HG02885 (cell line): ENCODE results near the gene FAM174C.

Source experiments
- ATAC-seq: cut with Tn5 transposase; IDR thresholded peaks from one replicate; pipeline ENCODE4 v1.9.1; 2021; ENCODE audit warnings: mild to moderate bottlenecking; ENCODE audit not compliant: unreplicated experiment, poor library complexity

The FAM174C gene

DNA sequence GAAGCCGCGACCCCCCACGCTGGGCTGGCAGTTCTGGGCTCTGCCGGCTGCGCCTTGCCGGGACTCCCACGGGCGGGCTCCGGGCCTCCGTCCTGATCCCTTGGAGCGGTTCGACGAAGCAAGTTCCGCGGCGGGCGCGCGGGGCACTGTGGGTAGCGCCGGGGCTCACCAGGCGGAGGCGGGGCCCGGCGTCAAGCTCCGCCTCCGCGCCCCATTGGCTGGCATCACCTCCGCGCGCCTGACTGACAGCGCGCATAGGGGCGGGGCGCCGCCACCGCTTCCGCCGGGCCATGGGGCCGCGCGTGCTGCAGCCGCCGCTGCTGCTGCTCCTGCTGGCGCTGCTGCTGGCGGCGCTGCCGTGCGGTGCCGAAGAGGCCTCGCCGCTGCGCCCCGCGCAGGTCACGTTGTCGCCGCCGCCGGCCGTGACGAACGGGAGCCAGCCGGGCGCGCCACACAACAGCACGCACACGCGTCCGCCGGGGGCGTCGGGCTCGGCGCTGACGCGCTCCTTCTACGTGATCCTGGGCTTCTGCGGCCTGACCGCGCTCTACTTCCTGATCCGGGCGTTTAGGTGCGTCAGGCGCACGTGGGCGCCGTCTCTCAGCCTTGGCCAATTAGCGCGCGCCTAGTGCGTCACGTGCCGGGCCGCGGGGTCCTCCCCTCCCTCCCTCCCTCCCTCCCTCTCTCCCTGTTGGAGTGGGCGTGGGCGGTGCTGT lies at the start of gene FAM174C:
Gene FAM174C, plus strand, starts transcription at position 271 of the 716 bp plus-strand sequence. Its CDS starts 20 bp downstream, at position 291.
- peak; percentile 80 for ATAC-seq

DNA sequence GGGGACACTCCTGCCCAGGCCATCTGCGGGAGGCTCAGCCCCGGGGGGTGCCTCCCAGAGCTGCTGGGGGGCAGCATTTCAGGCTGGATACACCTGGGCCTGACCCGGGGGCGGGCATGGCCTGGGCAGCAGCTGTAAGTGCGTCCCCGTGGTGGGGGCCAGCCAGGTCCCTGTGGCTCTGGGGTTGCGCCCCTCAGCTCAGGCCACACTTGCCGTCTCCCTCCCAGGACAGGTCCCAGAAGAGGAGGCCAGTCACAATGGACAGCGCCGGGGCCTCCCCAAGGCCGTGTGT lies 49.2 kb upstream of the FAM174C start:
- ATAC-seq = no peak

- ATAC-seq = no peak
Measured at GRCh38 chr19:1226522-1227303, 48.6 kb upstream of the FAM174C start.

DNA sequence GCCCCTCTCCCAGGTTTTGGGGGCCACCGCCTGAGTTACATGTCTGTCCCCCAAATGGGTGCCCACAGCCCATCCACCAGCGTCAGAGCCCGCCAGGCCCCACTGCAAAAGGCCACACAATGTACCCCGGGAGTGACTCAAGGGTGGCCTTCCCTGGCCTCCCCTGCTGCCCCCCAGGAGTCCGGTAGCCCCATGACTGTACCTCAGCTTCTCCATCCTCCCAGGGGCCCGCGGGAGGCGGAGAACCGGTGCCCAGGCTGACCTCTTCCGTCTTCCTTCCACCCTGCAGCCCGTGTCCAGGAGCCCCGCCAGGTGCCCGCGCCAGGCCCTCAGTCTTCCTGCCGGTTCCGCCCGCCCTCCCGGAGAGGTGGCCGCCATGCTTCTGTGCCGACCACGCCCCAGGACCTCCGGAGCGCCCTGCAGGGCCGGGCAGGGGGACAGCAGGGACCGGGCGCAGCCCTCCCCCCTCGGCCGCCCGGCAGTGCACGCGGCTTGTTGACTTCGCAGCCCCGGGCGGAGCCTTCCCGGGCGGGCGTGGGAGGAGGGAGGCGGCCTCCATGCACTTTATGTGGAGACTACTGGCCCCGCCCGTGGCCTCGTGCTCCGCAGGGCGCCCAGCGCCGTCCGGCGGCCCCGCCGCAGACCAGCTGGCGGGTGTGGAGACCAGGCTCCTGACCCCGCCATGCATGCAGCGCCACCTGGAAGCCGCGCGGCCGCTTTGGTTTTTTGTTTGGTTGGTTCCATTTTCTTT lies 47.9 kb upstream of the FAM174C start:
- no peak for ATAC-seq

DNA sequence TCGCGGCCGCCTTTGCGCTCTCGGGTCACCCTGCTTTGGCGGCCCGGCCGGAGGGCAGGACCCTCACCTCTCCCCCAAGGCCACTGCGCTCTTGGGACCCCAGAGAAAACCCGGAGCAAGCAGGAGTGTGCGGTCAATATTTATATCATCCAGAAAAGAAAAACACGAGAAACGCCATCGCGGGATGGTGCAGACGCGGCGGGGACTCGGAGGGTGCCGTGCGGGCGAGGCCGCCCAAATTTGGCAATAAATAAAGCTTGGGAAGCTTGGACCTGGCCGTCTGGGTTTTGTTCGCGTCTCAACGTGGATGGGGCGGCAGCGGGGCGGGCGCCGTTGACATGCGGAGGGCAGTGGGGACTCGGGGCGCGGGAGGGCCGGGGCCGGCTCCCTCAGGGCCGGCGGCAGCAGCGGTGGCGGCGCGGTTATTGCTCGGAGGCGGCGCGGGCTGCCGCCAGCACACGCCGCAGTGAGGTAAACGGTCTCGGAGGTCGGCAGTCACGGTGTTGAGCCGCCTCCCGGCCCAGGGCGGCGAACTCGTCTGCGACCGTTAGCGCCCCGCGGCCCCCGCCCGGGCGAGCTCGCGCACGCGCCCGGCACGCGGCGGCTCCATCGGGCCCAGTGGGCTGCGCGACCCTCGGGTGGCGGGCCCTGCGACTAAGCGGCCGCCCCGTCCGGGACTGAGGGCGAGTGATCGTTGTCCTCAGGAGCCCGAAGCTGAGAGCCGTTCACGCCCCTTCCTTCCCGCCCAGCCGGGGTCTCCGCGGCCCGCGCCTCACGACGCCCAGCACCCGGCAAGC lies 47.0 kb upstream of the FAM174C start:
- ATAC-seq = no peak

- no peak for ATAC-seq
Measured at GRCh38 chr19:1229056-1229923, 46.0 kb upstream of the FAM174C start.

- ATAC-seq = no peak
Measured at GRCh38 chr19:1229924-1230782, 45.2 kb upstream of the FAM174C start.

DNA sequence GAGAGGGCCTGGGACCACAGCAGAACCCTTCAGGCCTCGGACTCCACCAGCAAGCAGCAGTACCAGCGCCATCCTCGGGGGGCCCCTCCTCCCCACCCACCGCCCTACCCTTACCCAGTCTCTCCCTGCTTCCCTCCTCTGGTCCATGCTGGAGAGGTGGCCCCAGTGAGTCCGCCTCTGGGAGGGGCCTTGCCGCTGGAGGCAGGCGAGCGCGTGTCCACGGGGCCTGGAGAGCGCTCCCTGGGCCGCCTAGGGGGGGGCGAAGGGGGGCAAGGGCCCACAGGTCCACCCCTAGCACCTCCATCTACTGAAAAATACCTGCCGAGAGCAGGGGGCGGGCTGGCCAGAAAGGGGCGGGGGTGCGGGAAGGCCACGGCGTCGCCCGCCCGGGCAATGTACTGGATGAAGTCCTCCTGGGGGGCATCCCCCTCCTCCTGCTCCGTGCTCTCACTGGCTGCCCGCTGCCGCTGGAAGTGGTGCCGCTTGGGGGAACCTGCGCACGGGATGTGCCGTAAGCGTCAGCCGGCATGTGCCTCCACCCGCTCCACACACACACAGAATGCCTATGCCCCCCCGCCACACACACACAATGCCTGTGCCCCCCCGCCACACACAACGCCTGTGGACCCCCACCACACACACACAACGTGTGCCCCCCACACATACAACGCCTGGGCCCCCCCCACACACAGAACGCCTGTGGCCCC lies 44.4 kb upstream of the FAM174C start:
- no peak for ATAC-seq

DNA sequence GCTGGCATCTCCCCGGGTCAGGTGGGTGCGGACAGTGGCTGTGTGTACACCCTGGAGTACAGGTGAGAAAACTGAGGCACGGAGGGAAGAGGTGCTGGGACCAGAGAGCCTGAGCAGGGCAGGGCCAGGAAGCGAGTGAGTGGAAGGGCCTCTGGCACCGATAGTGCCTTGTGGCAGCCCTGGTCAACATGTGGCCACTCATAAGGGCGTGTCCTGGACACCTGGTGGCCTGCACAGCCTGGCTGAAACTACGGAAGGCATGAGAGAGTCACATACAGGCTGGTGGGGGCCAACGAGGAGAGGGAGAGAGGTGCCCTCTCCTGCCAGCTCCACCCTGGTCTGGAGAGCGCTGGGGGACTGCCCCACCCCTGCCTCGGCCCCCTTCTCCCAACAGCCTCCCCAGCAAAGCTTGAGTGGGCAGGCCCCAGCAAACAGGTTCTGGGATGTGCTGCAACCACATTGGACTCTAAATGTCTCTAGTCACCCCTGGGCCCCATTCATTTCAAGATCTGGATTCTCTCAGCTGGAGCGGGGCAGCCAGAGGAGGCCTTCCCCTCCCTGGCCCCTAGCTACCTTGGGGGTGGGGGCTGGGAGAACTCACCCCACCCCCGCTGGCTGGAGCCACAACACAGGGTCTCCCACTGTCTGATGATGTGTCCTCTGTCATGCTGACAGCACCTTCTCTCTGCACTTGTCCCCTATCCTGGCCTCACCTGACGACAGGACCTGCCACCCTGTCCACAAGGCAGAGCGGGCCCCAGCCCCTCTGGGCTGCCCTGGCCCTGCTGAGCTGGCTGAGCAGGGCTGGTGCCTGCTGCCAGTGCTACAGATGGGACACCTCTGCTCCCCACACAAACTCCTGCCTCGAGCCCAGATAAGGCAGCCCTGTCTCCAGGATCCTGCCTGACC lies 43.3 kb upstream of the FAM174C start:
- ATAC-seq = no peak

DNA sequence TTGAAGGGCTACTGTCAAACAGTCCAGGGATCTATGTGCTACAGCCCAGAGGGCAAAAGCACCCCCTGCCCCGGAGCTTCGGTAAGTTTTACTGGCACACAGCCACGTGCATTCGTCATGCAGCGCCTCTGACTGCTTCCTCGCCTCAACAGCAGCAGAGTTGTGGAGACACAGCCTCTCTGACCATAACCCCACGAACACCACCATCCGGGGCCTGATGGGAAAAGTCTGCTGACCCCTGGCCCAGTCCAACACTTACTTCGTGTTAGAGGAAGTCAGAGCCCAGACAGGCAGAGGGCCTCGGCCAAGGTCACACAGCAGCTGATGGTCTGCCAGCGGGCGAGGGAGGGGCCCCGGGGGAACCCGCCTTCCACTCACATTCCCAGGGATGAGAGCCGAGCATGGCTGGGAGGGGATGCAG lies 42.7 kb upstream of the FAM174C start:
- ATAC-seq = no peak

DNA sequence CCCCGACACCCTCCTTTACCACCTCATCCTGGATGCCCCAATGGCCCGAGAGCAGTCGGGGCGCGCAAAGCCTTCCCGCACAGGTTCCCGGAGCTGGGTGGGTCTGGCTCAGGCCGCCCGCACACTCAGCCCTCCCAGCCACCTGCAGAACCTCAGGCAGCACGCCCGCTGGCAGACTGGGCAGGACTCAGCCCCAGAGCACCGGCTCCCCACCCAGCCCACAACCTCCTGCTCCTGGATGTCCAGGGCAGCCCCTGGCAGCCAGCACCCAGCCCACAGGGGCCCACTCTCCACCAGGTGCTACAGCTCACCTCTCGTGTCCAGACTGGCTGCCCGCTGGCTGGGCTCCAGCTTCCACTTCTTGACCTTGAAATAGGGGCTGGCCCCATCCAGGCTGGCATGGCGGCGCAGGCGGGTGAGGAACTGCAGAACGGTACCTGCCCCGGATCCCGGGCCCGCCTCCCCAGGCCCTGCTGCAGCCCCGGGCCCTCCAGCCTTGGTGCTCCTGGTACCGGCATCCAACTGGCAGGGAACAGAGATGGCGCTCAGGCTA lies 42.1 kb upstream of the FAM174C start:
- no peak for ATAC-seq

DNA sequence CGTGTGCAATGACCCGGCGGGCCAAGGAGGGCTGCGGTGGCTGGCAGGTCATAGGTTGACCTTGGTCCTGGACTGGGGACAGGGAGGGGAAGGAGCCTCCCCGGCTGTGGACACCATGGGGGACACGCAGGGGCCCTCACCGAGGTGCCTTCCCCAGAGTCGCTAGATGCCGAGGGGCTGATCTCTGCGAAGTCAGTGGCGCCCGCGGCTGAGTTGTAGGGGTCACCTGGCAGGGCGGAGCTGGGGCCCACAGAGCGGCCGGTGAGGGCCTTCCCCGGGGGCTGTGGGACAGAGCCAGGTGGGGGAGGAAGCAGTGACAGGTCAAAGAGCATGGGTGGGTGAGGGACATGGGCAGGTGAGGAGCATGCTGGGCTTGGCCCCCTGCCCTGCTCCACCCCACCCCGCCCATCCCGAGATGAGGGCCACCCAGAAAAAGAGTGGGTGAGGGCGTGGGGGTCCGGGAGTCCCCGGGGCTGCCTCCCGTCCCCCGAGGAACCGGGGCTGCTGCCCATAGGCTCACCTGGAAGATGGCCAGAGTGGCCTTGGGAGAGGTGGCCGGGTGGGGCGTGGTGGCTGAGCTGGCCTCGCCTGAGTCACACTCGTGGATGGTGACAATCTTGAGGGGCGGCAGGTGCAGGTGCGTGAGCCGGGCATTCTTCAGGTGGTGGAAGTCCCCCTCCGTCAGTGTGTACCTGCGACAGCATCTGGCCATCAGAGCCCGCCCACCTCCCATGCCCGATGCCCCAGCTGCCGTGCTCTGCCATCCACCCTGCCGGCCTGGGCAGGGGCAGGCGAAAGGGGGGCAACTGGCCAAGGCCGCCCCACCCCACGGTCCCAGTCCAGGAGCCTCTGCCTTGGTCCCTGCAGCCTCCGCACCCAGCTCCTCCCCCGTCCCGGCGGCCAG lies 41.0 kb upstream of the FAM174C start:
- no peak for ATAC-seq

DNA sequence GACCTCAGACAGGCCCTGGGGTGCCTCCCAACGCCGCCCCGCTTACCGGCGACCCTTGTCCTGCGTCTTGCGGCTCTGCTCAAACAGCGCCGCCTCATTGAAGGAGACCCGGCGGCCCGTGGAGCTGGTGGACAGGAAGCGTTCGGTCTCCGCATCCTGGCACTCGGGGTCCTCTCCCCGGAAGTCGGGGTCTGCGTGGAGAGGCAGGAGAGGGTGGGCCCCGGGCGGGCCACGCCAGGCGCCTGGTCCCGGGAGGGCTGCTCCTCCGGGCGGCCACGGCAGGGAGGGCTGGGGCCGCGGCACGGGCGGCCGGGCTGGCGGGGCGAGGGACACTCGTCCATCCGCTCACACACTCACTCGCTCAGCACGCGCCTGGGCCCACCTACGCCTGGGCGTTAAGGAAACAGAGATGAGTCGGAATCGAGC lies 40.4 kb upstream of the FAM174C start:
- no peak for ATAC-seq

DNA sequence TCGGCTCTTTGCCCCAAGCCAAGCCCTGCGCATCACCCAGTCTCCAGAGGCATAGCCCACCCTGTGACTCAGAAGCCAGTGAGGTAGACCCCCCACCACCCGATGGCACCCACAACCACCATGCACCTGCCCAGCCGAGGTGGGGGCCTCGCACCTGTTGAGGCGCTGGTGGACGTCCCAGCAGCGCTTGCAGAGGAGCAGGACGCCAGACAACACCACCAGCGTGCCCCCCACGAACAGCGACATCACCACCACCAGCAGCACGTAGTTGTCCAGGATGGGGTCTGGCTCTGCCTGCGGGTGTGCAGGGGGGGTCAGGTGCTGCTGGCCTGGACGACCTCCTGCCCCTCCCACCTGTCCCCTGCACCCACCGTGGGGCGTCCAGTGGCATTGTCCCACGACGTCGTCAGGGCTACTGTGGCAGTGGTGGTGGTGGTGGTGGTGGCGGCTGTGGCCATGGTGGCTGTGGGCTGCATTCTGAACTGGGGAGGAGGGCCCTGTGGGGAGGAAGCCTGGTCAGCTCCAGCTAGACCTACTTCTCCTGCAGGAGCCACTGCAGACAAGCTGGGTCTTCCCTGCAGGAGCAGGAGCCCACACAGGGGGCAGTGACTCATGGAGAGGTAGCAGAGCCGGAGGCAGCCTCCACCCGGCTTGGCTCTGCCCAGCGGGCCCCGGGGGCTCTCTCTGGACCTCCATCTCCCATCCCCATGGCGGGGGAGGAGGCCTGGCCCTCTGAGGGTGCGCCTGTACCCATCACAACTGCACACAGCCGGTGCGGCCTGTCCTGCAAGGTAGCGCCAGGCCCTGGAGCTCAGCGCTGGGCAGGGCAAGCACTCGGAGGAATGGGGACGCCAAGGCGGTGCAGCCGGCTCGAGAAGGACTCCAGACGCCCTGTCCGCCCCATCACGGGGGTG lies 39.4 kb upstream of the FAM174C start:
- ATAC-seq = no peak

- no peak for ATAC-seq
Measured at GRCh38 chr19:1236576-1236975, 38.8 kb upstream of the FAM174C start.
